SK-N-SH treated with all-trans-retinoic acid at 6 μM for 48 hours (cell line): ENCODE data around the gene PGC.

Source experiments
- ATAC-seq: fragments of 200-7000 bp; cut with Tn5 transposase; 3 replicates; pipeline ENCODE4 v1.9.1; 2020; ENCODE audit warnings: mild to moderate bottlenecking, moderate library complexity
- ARNTL ChIP-seq: fragments of 450-650 bp; formaldehyde crosslinking; IDR thresholded peaks from 2 replicates; pipeline ENCODE4 v1.5.0; 2020; ENCODE audit warnings: low read depth, mild to moderate bottlenecking, moderate library complexity, borderline replicate concordance
- CSRNP3 ChIP-seq: fragments of 250-450 bp; sonication (Bioruptor Pico); IDR thresholded peaks from 2 replicates; pipeline ENCODE4 v1.5.1; 2021; ENCODE audit warnings: mild to moderate bottlenecking, moderate library complexity
- ESRRG ChIP-seq: fragments of 250-450 bp; sonication (Bioruptor Pico); IDR thresholded peaks from 2 replicates; pipeline ENCODE4 v1.6.1; 2021; ENCODE audit warnings: mild to moderate bottlenecking
- GLIS3 ChIP-seq: fragments of 250-450 bp; sonication (Bioruptor Pico); IDR thresholded peaks from 2 replicates; pipeline ENCODE4 v1.5.0; 2020; ENCODE audit warnings: mild to moderate bottlenecking, moderate library complexity
- ISL1 ChIP-seq: fragments of 250-450 bp; sonication (Bioruptor Pico); IDR thresholded peaks from 2 replicates; pipeline ENCODE4 v2.1.2; 2022; ENCODE audit warnings: mild to moderate bottlenecking, moderate library complexity
- OSR1 ChIP-seq: fragments of 250-450 bp; sonication (Bioruptor Pico); IDR thresholded peaks from 2 replicates; pipeline ENCODE4 v1.8.0; 2022; ENCODE audit warnings: moderate library complexity, mild to moderate bottlenecking, inconsistent platforms
- PPARA ChIP-seq: fragments of 250-450 bp; sonication (Bioruptor Pico); IDR thresholded peaks from 2 replicates; pipeline ENCODE4 v1.5.0; 2020; ENCODE audit warnings: mild to moderate bottlenecking, borderline replicate concordance
- RARB ChIP-seq: fragments of 250-450 bp; sonication (Bioruptor Pico); IDR thresholded peaks from 2 replicates; pipeline ENCODE4 v1.8.0; 2021; ENCODE audit warnings: mild to moderate bottlenecking, moderate library complexity
- SNAI2 ChIP-seq: fragments of 250-450 bp; sonication (Bioruptor Pico); IDR thresholded peaks from 2 replicates; pipeline ENCODE4 v1.5.0; 2020; ENCODE audit warnings: mild to moderate bottlenecking, moderate library complexity
- TCF4 ChIP-seq: fragments of 250-450 bp; sonication (Bioruptor Pico); IDR thresholded peaks from 2 replicates; pipeline ENCODE4 v1.8.0; 2021; ENCODE audit warnings: mild to moderate bottlenecking, moderate library complexity, borderline replicate concordance
- TOX ChIP-seq: fragments of 250-450 bp; sonication (Bioruptor Pico); IDR thresholded peaks from 2 replicates; pipeline ENCODE4 v1.8.0; 2021; ENCODE audit warnings: mild to moderate bottlenecking, moderate library complexity, borderline replicate concordance
- ZC3H10 ChIP-seq: fragments of 250-450 bp; sonication (Bioruptor Pico); IDR thresholded peaks from 2 replicates; pipeline ENCODE4 v1.5.1; 2021; ENCODE audit warnings: mild to moderate bottlenecking, moderate library complexity
- ZFP30 ChIP-seq: fragments of 450-650 bp; formaldehyde crosslinking; IDR thresholded peaks from 2 replicates; pipeline ENCODE4 v1.5.0; 2022; ENCODE audit warnings: mild to moderate bottlenecking, moderate library complexity
- ZNF565 ChIP-seq: fragments of 450-650 bp; formaldehyde crosslinking; conservative IDR thresholded peaks from 2 replicates; pipeline ENCODE4 v1.5.0; 2020; ENCODE audit warnings: low read depth, mild to moderate bottlenecking, moderate library complexity
- ZNF70 ChIP-seq: fragments of 450-650 bp; formaldehyde crosslinking; IDR thresholded peaks from 2 replicates; pipeline ENCODE4 v1.5.0; 2020; ENCODE audit warnings: mild to moderate bottlenecking, moderate library complexity
- TF ChIP-seq, protein P1 (sequence below): fragments of 250-450 bp; sonication (Bioruptor Pico); IDR thresholded peaks from 2 replicates; pipeline ENCODE4 v1.5.0; 2020; ENCODE audit warnings: mild to moderate bottlenecking, moderate library complexity
- TF ChIP-seq, protein P2 (sequence below): fragments of 250-450 bp; sonication (Bioruptor Pico); IDR thresholded peaks from 2 replicates; pipeline ENCODE4 v1.5.1; 2020; ENCODE audit warnings: low read depth, mild to moderate bottlenecking, moderate library complexity

The PGC gene

DNA sequence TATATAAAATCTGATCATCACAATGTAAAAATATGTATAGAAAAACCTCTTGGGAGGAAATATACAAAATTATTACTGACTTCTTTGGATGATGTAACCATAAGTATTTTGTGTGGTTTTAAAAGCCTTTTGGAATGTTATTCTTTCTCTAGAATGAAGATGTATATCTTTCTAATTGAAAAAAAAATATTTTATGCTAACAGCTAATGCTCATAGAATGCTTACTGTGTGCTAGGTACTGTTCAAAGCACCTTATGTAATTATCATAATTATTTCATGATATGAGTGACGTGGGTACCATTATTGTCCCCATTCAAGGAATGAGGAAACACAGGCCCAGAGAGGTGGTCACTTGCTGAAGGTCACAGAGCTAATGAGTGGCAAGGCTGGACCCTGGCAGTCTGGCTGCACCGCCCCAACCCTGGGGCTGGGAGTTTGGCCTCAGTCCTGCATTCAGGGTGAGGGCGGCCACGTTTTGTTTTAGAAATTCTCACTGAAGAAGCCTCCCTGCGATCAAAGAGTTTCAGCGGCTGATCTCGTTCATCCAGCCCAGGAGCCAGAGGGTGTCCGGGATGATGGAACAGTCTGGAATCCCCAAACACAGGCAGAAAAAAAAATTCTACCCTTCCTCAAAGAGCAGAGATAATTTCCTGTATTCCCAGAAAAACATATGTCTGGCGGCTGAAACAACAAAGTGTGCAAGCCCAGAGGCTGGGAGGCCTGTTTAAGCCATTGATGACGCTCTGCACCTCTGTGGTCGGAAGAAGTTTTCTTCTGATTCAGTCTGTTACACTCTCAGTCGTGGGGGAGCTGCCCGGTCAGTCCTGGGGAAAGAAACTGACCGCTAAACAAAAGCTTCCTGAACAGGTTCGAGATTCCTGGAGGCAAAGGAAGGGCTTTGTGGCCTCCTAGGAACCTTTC, 49.1 kb downstream of the PGC start:
- ATAC-seq, result peak; percentile 87
- TF ChIP-seq TOX (CRISPR knock-in tag) (no peak), ARNTL (no peak), GLIS3 (0 out of 2 replicates have a peak, but pooled peaks have one; percentile 74), ZFP30 (0 out of 2 replicates have a peak, but pooled peaks have one; percentile 22), ZNF70 (CRISPR knock-in tag) (peak; percentile 68; the same call in 1 of the 2 replicates), ZC3H10 (no peak), CSRNP3 (CRISPR knock-in tag) (peak; percentile 76; the same call in 1 of the 2 replicates), TCF4 (CRISPR knock-in tag) (peak; percentile 60; the same call in 1 of the 2 replicates), SNAI2 (CRISPR knock-in tag) (peak; percentile 5), ISL1 (CRISPR knock-in tag) (peak; percentile 95)
- TF ChIP-seq, protein P1, sequence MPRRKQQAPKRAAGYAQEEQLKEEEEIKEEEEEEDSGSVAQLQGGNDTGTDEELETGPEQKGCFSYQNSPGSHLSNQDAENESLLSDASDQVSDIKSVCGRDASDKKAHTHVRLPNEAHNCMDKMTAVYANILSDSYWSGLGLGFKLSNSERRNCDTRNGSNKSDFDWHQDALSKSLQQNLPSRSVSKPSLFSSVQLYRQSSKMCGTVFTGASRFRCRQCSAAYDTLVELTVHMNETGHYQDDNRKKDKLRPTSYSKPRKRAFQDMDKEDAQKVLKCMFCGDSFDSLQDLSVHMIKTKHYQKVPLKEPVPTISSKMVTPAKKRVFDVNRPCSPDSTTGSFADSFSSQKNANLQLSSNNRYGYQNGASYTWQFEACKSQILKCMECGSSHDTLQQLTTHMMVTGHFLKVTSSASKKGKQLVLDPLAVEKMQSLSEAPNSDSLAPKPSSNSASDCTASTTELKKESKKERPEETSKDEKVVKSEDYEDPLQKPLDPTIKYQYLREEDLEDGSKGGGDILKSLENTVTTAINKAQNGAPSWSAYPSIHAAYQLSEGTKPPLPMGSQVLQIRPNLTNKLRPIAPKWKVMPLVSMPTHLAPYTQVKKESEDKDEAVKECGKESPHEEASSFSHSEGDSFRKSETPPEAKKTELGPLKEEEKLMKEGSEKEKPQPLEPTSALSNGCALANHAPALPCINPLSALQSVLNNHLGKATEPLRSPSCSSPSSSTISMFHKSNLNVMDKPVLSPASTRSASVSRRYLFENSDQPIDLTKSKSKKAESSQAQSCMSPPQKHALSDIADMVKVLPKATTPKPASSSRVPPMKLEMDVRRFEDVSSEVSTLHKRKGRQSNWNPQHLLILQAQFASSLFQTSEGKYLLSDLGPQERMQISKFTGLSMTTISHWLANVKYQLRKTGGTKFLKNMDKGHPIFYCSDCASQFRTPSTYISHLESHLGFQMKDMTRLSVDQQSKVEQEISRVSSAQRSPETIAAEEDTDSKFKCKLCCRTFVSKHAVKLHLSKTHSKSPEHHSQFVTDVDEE (CRISPR knock-in tag), result 0 out of 2 replicates have a peak, but pooled peaks have one; percentile 7
- TF ChIP-seq, protein P2, sequence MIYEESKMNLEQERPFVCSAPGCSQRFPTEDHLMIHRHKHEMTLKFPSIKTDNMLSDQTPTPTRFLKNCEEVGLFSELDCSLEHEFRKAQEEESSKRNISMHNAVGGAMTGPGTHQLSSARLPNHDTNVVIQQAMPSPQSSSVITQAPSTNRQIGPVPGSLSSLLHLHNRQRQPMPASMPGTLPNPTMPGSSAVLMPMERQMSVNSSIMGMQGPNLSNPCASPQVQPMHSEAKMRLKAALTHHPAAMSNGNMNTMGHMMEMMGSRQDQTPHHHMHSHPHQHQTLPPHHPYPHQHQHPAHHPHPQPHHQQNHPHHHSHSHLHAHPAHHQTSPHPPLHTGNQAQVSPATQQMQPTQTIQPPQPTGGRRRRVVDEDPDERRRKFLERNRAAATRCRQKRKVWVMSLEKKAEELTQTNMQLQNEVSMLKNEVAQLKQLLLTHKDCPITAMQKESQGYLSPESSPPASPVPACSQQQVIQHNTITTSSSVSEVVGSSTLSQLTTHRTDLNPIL (CRISPR knock-in tag), result peak; percentile 72

DNA sequence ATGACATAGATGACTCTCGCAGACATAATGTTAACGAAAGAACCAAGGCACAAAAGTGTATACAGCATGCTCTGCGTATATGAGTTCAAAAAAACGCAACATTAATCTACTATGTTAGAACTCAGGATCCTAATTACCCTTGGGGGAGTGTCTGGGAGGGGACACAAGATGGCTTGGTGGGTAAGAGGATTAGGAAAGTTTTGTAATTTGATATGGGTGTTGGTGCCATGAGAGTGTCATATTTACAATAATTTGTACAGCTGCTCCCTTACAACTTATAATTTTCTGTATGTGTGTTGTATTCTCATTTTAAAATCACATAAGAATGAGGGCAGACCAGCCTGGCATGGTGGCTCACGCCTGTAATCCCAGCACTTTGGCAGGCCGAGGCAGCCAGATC, 50.4 kb downstream of the PGC start:
- TF ChIP-seq ISL1 (CRISPR knock-in tag) (no peak), TOX (CRISPR knock-in tag) (no peak), ZFP30 (no peak), OSR1 (no peak), ARNTL (no peak), TCF4 (CRISPR knock-in tag) (no peak), PPARA (CRISPR knock-in tag) (no peak), ZNF70 (CRISPR knock-in tag) (no peak)
- TF ChIP-seq, protein P1 (CRISPR knock-in tag), result no peak
- ATAC-seq, result no peak

GRCh38 chr6:41695825-41696224, 51.4 kb downstream of the PGC start:
- no peak for ATAC-seq

More at GRCh38 chr6:41695825-41696224, 51.4 kb downstream of the PGC start:
- no peak for TF ChIP-seq ESRRG (CRISPR knock-in tag)
- no peak for TF ChIP-seq ARNTL
- no peak for TF ChIP-seq RARB (CRISPR knock-in tag)
- TF ChIP-seq SNAI2 (CRISPR knock-in tag), result no peak
- TF ChIP-seq ISL1 (CRISPR knock-in tag), result no peak
- TF ChIP-seq ZNF565 (CRISPR knock-in tag), result no peak
- TF ChIP-seq TCF4 (CRISPR knock-in tag), result no peak
- no peak for TF ChIP-seq GLIS3
- TF ChIP-seq, protein P1 (CRISPR knock-in tag), result no peak
- TF ChIP-seq ZNF70 (CRISPR knock-in tag), result no peak
- TF ChIP-seq ZC3H10, result no peak
- no peak for TF ChIP-seq OSR1
